AG10803 (cell line): ENCODE results near the gene PLA2G6.
"Not testable (repeated sequence)": the region's sequence is repeated elsewhere in the genome, so short reads cannot be mapped to it uniquely, and the experiment has no call there.

Source experiments
- DNase-seq: peaks from one replicate; pipeline ENCODE4 v3.0.0; 2010; ENCODE audit warnings: low read depth
- H3K4me3 ChIP-seq: 2 replicates; pipeline ENCODE4 v1.5.1; 2011; ENCODE audit warnings: mild to moderate bottlenecking, low read length, control low read depth
- TF ChIP-seq, protein P1 (sequence below): conservative IDR thresholded peaks from 2 replicates; pipeline ENCODE4 v1.5.1; 2011; ENCODE audit warnings: mild to moderate bottlenecking, low read length, control low read depth, inconsistent platforms

The PLA2G6 gene

DNA sequence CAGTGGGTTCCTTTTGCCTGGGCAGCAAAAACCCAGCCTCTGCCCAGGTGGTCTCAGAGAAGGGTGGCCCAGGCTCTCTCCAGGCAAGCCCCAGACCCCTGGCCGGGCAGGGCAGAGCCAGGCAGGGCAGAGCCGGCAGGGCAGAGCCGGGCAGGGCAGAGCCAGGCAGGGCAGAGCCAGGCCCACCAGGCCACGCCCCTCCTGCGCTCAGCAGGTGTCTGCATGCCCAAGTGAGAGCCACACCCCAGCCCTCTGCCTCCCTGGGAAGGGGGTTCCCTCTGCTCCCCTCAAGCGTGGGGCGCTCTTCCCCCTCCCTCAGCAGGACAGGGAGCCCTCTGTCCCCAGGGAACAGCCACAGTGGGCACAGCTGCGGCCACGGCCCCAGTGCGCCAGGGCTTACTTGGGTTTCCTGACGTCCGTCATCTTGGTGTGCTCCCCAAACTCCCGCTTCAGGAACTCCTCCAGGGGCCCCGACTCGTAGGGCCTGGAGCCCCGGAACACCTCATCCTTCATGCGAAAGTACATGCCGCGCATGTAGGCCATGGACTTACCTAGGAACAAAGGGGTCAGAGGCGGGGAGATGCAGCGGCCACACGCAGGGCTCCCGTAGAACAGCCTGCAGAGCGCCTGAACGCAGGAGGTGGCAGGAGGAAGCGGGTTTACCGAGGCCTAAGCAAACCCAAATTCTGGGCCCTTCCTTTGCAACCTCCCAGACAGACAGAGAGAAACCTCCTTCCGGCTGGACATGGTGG, 61.1 kb downstream of the PLA2G6 start:
- no peak overlapping the region for H3K4me3 ChIP-seq
- no peak for DNase-seq
- TF ChIP-seq, protein P1, sequence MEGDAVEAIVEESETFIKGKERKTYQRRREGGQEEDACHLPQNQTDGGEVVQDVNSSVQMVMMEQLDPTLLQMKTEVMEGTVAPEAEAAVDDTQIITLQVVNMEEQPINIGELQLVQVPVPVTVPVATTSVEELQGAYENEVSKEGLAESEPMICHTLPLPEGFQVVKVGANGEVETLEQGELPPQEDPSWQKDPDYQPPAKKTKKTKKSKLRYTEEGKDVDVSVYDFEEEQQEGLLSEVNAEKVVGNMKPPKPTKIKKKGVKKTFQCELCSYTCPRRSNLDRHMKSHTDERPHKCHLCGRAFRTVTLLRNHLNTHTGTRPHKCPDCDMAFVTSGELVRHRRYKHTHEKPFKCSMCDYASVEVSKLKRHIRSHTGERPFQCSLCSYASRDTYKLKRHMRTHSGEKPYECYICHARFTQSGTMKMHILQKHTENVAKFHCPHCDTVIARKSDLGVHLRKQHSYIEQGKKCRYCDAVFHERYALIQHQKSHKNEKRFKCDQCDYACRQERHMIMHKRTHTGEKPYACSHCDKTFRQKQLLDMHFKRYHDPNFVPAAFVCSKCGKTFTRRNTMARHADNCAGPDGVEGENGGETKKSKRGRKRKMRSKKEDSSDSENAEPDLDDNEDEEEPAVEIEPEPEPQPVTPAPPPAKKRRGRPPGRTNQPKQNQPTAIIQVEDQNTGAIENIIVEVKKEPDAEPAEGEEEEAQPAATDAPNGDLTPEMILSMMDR: no peak

DNA sequence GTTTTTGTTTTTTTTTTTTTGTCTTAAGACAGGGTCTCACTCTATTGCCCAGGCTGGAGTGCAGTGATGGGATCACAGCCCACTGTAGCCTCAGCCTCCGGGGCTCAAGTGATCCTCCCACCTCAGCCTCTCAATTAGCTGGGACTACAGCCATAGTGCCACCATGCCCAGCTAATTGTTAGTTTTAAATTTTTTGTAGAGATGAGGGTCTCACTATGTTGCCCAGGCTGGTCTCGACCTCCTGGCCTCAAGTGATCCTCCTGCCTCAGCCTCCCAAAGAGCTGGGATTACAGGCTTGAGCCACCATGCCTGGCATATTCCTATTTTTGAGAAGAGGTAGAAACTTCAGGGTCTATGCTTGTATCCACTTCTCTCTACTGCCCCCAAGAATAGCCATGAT, 62.9 kb downstream of the PLA2G6 start:
- not testable (repeated sequence) for H3K4me3 ChIP-seq, DNase-seq

DNA sequence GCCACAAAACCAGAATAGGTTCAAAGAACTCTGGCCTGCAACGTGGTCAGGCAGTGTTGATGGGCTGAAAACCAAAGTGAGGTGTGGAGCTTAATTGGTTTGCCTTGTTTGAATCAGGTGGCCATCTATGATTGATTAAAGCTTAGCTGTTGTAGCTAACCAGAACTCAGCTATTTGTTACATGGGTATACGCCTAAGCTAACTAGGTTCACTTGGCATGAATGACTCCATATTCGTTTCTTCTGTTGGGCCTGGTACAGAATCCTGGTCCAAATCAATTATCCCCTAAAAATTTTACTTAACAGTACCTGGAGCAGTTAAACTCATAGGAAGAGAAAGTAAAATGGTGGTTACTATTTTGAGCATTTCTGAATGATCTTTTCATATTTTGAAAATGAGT, 63.4 kb downstream of the PLA2G6 start:
- TF ChIP-seq, protein P1: no peak
- H3K4me3 ChIP-seq: no peak overlapping the region
- DNase-seq: no peak

DNA sequence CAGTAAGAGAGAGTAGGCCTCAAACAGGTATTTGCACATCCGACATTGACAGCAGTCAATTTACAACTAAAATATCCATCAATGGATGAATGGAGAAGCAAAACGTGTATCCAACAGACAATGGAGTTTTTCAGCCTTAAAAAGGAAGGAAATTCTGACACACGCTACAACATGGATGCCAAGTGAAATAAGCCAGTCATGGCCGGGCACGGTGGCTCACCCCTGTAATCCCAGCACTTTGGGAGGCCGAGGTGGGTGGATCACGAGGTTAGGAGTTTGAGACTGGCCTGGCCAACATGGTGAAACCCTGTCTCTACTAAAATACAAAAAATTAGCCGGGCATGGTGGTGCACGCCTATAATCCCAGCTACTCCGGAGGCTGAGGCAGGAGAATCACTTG, 64.1 kb downstream of the PLA2G6 start:
- H3K4me3 ChIP-seq, DNase-seq: not testable (repeated sequence)

DNA sequence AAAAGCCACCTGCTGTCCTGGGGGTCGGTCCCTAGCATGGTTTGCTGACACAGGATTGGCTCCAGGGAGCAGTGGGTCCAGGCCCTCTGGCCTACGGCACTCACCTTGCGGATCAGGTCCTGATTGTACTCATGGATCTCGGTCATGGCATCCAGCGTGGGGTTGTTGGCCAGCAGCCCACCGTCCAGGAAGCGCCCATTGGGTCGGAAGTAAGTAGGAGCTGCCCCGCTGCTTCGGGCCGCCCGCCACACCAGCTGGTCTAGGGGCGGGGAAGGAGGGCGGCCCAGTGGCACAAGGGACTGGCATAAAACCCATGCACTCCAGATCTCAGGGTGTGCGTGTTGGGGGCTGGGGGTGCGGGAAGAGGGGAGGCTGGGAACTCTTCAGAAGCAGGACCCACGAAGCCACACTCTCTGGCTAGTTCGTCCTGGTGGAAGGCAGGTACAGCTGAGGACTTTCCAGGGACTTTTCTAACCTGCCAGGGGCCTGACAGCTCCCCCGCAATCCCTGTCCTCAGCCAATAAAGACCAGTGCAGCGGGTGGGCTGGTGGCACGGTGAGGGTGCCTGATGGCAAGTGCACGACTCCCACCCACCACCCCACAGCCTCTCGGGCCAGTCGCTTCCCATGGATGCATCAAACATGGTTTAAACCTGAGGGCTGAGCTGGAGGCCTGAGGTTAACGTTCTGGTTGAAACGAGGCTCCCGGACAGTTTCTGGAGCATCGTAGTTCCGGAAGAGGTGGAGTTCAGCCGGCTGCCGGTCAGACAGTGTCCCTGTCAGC, 66.0 kb downstream of the PLA2G6 start:
- TF ChIP-seq, protein P1: no peak
- no peak overlapping the region for H3K4me3 ChIP-seq
- no peak for DNase-seq

DNA sequence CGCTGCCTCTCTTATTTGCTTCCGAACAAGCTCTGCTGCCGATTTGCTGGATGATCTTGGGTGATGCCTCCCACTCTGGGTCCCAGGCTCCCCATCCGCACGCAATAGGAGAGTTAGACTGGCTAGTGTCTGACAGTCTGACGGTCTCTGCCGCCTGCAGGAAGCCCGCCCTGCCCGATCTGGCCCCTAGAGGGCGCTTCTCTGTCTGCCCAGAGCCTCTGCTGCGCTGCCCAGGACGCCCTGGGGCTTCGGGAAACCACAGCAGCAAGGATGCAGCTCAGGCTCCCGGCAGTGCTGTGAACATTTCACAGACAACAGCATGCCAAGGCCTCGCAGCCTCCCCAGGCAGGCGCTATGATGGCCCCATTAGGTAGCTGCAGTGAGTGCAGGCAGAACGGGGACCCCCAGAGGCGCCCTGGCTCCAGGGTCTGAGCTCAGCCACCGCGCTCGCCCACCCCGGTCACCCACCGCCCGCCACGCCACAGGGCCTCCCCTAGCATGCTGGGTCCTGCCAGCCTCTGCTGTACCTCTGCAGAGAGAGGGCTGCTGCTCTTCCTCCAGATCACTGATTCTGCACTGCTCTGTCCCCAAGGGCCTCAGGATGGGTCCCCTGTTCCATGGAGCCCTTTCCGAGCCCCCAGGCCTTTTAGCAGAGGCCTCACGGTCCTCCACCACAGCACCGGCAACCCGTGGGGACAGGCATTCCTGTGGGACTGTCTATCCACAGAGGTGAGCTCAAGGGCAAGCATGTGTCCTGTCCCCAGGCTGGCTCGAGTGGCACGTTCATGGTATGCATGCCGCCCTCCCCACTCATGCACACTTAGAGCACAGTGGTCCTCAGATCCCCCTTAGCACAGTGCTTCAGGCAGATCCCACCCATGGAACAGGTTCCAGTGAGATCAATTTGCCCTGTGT, 66.9 kb downstream of the PLA2G6 start:
- H3K4me3 ChIP-seq: no peak overlapping the region
- DNase-seq: peak; percentile 81
- TF ChIP-seq, protein P1: peak; percentile 87

DNA sequence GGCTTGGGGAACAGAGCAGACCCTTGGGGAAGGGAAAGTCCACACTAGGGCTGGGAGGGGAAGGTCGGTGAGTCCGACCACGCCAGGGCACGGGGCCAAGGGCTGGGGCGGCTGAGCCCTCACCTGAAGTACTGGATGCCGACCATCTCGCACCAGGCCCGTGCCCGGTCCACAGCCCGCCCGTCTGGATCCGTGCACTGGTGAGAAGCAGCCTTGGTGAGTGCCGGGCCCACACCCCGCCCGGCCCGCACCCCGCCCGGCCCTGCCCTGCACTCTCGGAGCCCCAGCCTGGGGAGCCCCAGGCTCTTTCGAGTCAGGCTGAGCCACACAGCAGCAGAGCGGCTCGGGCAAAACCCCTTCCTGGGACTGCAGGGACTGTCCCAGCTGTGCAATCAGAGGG, 69.2 kb downstream of the PLA2G6 start:
- TF ChIP-seq, protein P1: no peak
- no peak for DNase-seq
- no peak overlapping the region for H3K4me3 ChIP-seq
